GM19467 (cell line): ENCODE data around the gene CELF6.

Source experiments
- ATAC-seq: cut with Tn5 transposase; IDR thresholded peaks from one replicate; pipeline ENCODE4 v1.9.1; 2021; ENCODE audit warnings: mild to moderate bottlenecking, moderate library complexity; ENCODE audit not compliant: unreplicated experiment

CELF6 gene

DNA sequence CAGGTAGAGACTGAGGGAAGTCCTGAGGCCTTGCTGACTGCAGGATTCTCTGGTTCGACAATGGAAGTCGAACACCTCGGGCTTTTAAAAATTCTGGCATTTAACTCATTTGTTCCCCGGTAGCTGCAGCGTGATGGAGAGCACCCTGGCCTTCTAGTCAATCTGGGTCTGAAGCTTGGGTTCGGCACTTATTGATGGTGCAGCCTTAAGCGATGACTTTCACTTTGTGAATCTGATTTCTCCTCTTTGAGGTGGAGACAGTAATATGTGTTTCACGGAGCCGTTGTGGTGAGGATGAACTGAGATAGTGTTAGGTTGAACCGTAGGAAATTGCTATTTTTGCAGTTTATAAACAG is 47.0 kb downstream of the CELF6 start:
- ATAC-seq, result no peak

DNA sequence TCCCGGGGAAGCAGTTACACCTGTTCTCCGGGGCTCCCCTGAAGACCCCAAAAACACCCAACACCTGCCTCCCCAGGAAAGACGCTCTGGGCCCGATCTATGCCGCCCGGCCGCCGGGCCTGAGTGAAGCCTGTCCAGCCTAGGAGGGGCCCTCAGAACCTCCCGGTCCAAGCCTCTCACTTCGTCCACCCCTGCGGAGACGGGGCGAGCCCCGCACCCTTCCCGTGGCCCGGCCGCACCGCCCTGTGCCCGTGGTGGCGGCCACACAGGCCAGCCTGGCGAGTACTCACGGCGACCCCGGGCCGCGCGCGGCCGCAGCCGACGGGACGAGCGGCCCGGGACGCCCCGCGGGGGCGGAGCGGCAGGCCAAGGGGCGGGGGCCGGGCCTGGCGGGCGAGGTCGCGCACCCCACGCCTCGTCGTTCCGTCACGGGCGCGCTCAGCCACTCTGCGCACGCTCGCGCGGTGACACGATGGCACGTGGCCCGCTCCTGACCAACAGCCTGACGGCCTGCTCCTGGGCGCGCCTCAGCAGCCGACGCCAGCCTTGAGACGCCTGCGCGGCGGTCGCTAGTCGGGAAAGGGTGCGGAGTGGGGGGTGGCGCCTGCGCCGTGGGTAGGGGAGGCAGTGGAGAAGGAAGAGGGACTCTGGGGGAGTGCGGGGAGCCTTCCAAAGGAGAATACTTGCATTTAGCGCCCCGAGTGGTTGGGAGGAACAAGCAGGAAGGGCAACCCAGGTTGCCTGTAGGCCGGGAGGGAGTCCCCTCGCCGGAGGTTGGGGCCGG is 47.6 kb downstream of the CELF6 start, which contains the start of gene PARP6:
PARP6 (minus strand) TSS at position 342 of the 784 bp plus-strand sequence. CDS start 5,077 bp downstream, outside the sequence.
- ATAC-seq, result peak; percentile 94

DNA sequence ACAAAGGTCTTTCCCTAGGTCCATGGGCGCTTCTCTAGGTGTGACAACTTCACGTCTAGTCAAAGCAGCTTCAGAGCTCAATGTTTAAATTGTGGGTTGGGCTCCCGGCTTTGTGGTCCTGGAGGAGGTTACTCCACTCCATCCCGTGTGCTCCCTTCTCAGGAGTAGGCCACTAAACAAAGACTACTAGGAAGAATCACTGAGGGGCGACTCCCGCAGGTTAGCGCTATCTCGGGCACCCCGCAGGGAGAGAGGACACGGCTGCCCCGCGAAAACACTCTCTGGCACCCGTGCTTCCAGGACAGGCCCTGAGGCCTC is 48.1 kb downstream of the CELF6 start:
- ATAC-seq, result peak; percentile 6

DNA sequence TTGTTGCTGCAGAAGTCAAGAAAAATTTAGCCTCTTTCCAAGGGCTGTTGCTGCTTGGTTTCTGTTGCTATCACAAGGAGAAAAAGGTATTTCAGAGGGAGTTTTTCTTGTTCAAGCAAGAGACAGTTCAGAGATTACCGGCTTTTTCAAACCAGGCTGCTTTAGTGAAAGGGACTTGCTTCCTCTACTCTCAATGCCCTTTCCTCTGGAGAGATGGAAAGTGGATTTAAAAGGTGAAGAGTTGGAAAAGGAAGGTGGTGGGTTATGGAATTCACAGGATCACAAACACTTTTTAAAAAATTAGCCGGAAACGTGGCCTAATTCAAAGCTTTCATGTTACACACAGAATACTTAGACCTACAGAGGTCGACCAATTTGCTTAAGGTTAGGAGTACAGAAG is 48.7 kb downstream of the CELF6 start:
- ATAC-seq, result no peak

DNA sequence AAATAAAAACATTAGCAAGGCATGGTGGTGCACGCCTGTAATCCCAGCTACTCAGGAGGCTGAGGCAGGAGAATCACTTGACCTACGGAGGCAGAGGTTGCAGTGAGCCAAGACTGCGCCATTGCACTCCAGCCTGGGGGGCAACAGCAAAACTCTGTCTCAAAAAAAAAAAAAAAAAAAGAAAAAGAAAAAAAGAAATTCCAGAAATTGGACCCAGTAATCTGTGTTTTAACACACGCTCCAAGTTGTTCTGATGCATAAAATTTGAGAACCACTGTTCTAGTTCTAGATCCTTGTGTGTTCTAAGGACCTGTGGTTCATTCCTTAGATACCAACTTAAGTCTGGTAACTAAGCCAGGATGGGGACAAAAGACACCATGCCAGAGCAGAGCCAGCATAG is 50.2 kb downstream of the CELF6 start:
- no peak for ATAC-seq

DNA sequence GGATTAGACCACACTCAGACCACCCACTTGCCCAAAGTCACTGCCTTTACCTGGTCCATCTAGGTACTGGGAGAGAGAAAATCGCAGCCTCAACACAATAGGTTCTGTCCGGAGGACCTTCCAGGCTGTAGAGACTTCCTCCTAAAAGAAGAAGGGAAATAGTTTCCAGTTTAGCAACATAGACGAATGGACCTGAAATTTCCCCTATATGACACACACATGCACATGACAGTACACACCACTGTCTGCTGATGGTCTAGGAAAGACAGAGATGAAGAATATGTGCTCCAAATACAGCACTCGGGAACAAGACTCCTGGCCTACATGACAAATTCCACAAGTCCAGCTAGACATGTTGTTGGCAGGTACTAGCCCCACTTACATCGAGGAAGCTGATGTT is 54.9 kb downstream of the CELF6 start:
- ATAC-seq, result no peak

DNA sequence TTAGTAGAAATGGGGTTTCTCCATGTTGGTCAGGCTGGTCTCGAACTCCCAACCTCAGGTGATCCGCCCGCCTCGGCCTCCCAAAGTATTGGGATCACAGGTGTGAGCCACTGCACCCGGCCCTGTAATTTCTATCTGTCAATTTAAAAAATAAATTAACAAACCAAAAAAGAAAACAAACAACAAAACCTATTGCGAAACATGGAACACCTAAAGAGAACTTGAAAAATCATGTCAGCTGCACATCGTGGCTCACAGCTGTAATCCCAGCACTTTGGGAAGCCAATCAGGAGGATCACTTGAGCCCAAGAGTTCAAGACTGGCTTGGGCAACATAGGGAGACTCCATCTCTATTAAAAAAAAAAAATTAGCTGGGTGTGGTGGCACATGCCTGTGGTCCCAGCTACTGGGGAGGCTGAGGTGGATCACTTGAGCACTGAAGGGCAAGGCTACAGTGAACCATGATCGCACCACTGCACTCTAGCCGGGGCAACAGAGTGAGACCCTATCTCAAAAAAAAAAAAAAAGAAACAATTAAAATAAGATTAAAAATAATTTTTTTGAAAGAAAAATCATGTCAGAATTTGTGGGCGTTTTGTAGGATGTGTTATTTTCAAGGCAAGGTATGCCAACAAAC is 67.2 kb downstream of the CELF6 start:
- no peak for ATAC-seq

DNA sequence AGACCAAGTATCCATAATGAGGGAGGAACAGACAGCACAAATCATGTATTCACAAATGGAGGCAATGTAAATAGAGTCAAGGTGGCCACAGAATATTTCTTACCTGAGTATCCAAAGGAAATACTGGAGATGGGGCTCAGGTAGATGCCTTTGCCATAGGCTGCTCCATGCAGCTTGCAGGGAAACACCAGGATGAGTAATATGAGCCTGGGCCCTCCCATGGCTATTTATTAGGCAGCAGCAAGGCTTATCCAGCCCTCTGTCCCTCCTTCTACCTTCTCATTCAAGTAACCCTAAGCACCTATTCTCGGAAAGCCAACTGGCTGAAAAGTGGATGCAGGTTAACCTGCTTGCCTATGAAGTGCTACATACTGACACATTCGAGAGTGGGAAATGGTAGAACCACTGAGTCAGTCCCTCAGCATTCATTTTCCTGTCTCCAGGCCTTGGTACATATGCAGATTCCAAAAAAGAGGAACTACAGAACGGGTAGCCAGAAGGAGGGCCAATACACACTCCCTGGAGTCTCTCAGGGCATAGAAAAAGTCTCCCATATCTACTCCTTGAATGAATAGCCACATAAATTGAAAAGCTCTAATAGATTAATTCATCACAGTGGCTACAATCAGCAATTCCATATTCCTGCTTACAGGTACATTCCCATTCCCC is 70.7 kb downstream of the CELF6 start:
- ATAC-seq, result no peak

DNA sequence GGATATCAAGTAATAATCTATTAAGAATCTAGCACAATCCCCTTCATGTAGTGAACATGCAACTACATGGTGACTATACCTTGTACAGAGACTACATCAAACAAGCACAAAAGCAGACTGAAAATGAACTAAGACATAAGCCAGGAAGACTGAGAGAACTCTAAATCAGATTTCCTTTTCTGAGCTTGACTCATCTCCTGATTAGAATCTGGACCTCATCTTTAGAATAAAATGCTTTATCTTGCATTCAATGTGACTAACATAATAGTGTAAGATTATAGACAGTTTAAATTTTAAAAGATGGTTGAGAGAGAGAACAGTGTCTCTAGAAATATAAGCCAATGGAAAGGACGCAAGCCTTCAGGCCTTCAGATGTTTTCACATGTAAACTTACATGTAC is 71.4 kb downstream of the CELF6 start:
- no peak for ATAC-seq

DNA sequence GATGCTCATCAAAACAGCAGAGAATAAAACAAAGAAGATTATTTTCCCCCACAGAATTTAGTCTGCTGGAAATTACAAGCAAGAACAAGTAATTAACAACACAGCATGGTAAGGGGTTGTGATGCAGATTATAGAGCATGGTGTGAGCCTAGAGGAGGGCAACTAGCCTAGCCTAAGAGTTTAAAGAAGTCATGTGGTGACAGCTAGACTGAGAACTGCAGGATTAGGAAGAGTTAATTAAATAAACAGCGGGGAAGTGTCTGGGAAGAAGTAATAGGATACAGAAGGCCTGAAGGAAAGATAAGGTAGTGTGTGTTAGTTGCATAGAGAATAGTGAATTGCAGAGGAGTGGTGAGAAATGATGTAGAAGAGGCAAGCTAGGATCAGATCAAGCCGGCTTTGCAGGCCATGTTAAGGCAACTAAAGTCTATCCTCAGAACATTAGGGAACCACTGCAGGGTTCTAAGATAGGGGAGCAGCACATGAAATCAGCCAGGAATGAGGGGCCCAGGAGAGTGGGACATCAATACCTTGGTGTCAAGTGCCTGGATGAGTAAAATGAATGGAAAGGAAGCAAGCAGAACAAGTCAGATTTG is 77.1 kb downstream of the CELF6 start:
- ATAC-seq, result no peak

DNA sequence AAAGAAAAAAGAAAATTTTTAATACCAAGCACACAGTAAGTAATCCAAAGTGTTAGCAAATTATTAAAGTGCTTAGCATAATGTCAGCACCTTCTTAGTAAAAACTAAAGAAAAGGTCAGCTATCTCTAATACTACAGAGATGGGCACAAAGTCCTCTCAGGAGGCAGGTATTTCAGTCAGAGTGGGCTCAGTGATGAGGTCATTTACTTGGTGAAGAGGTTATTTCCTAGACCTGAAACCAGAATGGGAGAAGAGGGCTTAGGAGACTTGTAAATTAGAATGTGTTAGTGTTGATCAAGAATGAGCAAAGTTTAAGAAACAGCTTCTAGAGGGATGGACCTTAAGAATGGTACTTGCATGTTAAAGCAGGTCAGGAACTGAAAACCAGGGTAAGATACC is 80.3 kb downstream of the CELF6 start:
- ATAC-seq, result no peak

DNA sequence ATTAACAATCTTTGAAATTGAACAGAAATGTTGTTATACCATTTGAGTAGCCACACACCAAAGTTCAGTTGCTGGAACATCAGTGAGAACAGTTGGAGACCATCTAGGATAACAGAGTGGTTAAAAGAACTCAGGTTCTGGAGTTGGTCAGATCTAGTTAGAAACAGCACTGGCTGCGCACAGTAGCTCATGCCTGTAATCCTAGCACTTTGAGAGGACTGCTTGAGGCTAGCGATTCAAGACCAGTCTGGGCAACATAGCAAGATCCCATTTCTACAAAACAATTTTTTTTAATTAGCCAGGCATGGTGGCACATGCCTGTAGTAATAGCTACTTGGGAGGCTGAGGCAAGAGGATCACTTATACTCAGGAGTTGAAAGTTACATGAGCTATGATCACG is 81.4 kb downstream of the CELF6 start:
- no peak for ATAC-seq

DNA sequence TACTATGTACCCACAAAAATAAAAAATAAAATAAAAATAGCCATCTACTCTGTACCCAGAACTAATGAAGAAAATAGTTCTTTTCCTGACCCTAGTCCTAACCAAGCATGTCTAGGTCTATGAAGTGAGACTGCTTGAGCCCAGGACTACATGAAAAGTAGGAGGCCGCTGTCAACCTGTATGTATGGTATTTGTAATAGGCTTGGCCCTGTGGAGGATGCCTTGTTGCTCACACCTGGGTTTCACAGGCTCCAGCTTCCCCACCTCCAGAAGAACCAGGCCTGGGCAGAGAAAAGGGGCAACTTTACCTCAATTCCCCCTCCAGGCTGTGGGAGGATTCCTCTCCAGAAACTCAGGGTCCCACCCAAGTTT is 82.1 kb downstream of the CELF6 start:
- ATAC-seq, result no peak

DNA sequence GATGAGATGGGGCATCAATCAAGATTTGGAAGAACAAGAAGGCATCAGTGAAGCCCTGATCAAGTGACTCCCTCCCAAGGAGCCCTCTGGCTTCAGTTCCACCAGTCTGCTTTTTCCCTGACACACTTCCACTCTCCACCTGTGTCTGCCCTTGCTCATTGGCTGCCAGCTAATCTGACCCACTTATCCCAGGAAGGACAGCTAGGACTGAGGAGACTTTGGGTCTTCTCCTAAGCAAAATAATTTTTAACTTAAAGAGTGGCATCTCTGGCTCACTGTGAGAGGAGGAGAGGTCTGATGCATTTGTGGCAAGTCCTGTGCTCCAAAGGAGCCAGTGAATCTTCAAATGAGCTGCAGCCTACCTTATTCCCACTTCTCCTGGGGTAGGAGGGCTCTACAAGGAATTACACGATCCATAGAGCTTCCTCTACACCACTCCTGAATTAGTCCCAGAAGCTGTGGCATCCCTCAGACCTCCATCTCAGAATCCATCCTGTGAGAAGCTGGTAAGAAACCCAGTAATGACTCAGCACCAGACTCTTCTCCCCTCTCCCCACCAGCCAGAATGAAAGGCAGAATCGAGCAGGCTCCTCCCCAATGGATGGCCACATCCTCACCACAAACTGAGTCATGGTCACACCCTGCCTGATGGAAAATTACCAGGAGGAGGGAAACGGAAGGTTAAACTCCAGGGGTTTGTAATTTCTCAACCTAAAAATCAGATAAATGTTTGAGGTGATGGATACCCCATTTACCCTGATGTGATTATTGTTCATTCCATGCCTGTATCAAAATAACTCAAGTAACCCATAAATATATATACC is 82.7 kb downstream of the CELF6 start:
- peak; percentile 69 for ATAC-seq

DNA sequence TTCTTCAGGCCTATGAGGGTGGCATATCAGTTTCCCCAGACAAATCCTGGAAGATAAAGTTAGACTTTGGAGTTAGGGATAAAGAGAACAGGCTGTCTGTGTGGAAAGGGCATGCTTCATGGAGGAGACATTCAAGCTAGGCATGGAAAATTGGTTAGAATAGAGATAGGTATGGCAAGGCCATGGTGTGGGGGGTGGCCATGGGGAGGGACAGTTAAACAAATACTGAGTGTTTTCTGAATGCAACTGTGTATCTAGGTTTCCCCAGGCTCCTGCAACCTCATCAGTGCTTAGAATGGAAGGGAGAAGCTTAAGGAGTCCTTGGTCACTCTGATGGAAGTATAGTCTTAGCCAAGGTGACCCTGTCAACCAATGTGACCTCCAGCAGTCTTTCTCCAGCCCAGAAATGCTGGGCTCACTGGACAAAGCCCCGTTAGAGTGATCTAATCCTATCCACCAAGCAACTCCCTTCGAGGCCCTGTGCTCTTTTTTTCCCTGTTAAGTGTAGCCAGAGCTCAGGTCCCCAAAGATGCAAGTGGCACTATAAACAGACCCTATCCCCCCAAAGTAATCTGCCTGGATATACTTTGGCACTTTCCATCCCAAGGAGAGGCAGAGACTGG is 83.5 kb downstream of the CELF6 start:
- no peak for ATAC-seq

DNA sequence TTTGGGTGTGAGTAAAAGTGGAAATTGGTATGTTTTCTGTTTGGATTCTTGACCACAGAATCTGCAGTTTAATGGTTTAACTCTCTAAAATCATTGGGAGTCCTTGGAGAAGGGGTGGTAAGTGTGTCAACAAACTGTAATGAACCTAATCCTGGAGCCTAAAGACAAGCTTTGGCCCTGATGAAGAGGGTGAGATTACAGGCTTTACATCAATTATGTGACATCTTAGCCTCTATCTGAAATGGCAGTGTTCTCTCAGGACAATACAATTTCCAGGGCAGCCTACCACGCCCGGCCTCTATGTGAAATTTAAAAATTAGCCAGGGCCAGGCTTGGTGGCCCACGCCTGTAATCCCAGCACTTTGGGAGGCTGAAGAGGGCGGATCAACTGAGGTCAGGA is 84.7 kb downstream of the CELF6 start:
- no peak for ATAC-seq
